Kidney epithelial cell (primary cell): ENCODE results near the gene PROK1. TPM values are rescaled to one million over a fixed set of nuclear protein-coding genes. Genes with fewer than 3 reads are reported as not detected.

ENCODE experiments used
- DNase-seq: peaks from one replicate; pipeline ENCODE4 v3.0.0-alpha.2; 2010; ENCODE audit warnings: low read depth
- H3K27me3 ChIP-seq: 2 replicates; pipeline ENCODE4 v1.6.0; 2011; ENCODE audit warnings: low read length; ENCODE audit not compliant: control insufficient read depth, insufficient read depth
- H3K36me3 ChIP-seq: 2 replicates; pipeline ENCODE4 v1.5.1; 2011; ENCODE audit warnings: low read length; ENCODE audit not compliant: control insufficient read depth, insufficient read depth
- H3K4me3 ChIP-seq: 2 replicates; pipeline ENCODE4 v1.5.1; 2011; ENCODE audit warnings: low read depth, mild to moderate bottlenecking, control low read depth, low read length
- total RNA-seq: library from RNA; depleted of rRNA; stranded (reverse); fragments of >200 nt; gene quantifications from 2 replicates; pipeline ENCODE4 v1.2.3, GENCODE V29; 2015
- TF ChIP-seq, protein P1 (sequence below): IDR thresholded peaks from 2 replicates; pipeline ENCODE4 v1.5.1; 2011; ENCODE audit warnings: mild to moderate bottlenecking, moderate library complexity, low read length, control low read depth, inconsistent platforms; ENCODE audit not compliant: insufficient read depth, poor library complexity, severe bottlenecking

The PROK1 gene
- total RNA-seq, 1 donor from 2014 or later = not detected

GRCh38 chr1:110494522-110495406 lies 43.8 kb downstream of the PROK1 start:
- TF ChIP-seq, protein P1, sequence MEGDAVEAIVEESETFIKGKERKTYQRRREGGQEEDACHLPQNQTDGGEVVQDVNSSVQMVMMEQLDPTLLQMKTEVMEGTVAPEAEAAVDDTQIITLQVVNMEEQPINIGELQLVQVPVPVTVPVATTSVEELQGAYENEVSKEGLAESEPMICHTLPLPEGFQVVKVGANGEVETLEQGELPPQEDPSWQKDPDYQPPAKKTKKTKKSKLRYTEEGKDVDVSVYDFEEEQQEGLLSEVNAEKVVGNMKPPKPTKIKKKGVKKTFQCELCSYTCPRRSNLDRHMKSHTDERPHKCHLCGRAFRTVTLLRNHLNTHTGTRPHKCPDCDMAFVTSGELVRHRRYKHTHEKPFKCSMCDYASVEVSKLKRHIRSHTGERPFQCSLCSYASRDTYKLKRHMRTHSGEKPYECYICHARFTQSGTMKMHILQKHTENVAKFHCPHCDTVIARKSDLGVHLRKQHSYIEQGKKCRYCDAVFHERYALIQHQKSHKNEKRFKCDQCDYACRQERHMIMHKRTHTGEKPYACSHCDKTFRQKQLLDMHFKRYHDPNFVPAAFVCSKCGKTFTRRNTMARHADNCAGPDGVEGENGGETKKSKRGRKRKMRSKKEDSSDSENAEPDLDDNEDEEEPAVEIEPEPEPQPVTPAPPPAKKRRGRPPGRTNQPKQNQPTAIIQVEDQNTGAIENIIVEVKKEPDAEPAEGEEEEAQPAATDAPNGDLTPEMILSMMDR = no peak
- Histone ChIP-seq H3K4me3 (no peak overlapping the region), H3K27me3 (peaks cover 5% of the 10 kb centered on the region), H3K36me3 (no peaks in the 10 kb centered on the region)
- DNase-seq = no peak

- DNase-seq = peak; percentile 12
- no peak overlapping the region for H3K4me3 ChIP-seq
- H3K27me3 ChIP-seq = peaks cover 5% of the 10 kb centered on the region
- TF ChIP-seq, protein P1 = peak; percentile 94
- H3K36me3 ChIP-seq = no peaks in the 10 kb centered on the region
Measured at GRCh38 chr1:110495926-110496600, 45.1 kb downstream of the PROK1 start.

GRCh38 chr1:110498270-110498669 lies 47.3 kb downstream of the PROK1 start:
- Histone ChIP-seq H3K27me3 (peaks cover 6% of the 10 kb centered on the region), H3K36me3 (no peaks in the 10 kb centered on the region), H3K4me3 (no peak overlapping the region)
- TF ChIP-seq, protein P1 = no peak
- DNase-seq = no peak

- no peak overlapping the region for H3K4me3 ChIP-seq
- peaks cover 2% of the 10 kb centered on the region for H3K27me3 ChIP-seq
- DNase-seq = no peak
- H3K36me3 ChIP-seq = no peaks in the 10 kb centered on the region
- TF ChIP-seq, protein P1 = no peak
Measured at GRCh38 chr1:110501488-110502132, 50.7 kb downstream of the PROK1 start.

DNA sequence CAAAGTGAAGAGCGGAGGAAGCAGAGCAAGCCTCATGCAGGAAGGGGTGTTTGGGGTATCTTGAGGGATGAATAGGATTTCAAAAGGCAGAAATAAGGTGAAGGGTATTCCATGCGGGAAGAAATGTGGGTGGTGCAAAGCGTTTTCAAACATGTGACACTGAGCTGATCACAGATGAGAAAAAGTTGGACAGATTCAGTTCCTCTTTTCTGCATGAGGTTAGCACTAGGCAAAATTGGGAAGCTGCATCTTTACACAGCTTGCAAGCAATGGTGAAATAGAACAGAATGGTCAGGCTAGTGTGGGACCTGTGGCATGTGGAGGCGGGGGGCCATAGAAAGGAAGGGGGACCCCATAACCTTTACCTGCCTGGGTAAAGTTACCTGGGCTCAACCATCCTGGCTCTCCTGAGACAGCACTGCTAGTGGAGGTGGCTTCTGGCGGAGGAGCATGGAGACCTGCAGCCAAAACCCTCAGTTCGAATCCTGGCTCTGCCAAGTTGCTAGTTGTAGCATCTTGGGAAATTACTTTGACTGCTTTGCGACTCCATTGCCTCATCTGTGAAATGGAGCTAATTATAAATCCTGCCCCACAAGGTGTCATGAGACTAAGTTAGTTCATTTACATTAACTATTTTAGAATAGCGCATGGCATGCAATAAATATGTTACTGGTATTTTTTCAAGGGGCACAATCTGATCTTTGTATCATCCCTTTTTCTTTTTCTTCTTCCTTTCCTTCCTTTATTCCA lies 51.6 kb downstream of the PROK1 start:
- no peak for DNase-seq
- TF ChIP-seq, protein P1 = no peak
- H3K36me3 ChIP-seq = no peaks in the 10 kb centered on the region
- H3K4me3 ChIP-seq = no peak overlapping the region
- H3K27me3 ChIP-seq = peaks cover 2% of the 10 kb centered on the region
